Spleen (tissue), 13 donors: ENCODE results near the gene ATF3. TPM values are rescaled to one million over a fixed set of nuclear protein-coding genes. Genes with fewer than 3 reads are reported as not detected.

Source experiments
- DNase-seq: peaks from one replicate; pipeline ENCODE4 v3.0.0-alpha.2; 2020
- H3K27ac ChIP-seq, 8 donors: fragments of 200-600 bp; sonication (generic) in 7 of 8; 1 replicate in 4 of 8; 2 replicates in 4 of 8; pipeline versions ENCODE4 v1.5.0 to v1.8.0; 2016 to 2021; ENCODE audit warnings: inconsistent platforms in 4 of 8, mild to moderate bottlenecking in 4 of 8, moderate library complexity in 1 of 8
- H3K27me3 ChIP-seq, 7 donors: fragments of 200-600 bp; sonication (generic) in 6 of 7; replicated peaks in 1 of 7; 1 replicate in 4 of 7; 2 replicates in 3 of 7; pipeline versions ENCODE4 v1.5.0 to v1.8.0; 2016 to 2021; ENCODE audit warnings: inconsistent platforms in 3 of 7, mild to moderate bottlenecking in 1 of 7
- H3K36me3 ChIP-seq, 6 donors: fragments of 200-600 bp; sonication (generic) in 5 of 6; 1 replicate in 4 of 6; 2 replicates in 2 of 6; pipeline versions ENCODE4 v1.5.0 to v1.8.0; 2016 to 2021; ENCODE audit warnings: inconsistent platforms in 2 of 6
- H3K4me1 ChIP-seq, 6 donors: fragments of 200-600 bp; sonication (generic) in 5 of 6; 1 replicate in 3 of 6; 2 replicates in 3 of 6; pipeline versions ENCODE4 v1.5.0 to v1.8.0; 2016 to 2021; ENCODE audit warnings: inconsistent platforms in 3 of 6
- H3K4me3 ChIP-seq, 8 donors: fragments of 200-600 bp; sonication (generic) in 7 of 8; 1 replicate in 4 of 8; 2 replicates in 4 of 8; pipeline versions ENCODE4 v1.5.0 to v1.8.0; 2016 to 2021; ENCODE audit warnings: inconsistent platforms in 4 of 8, mild to moderate bottlenecking in 4 of 8, moderate library complexity in 2 of 8
- H3K9me3 ChIP-seq, 8 donors: fragments of 200-600 bp; sonication (generic) in 7 of 8; 1 replicate in 4 of 8; 2 replicates in 4 of 8; pipeline versions ENCODE4 v1.5.0 to v1.8.0; 2016 to 2021; ENCODE audit warnings: inconsistent platforms in 4 of 8
- POLR2A ChIP-seq, 3 donors: fragments of 450-650 bp; IDR thresholded peaks; one replicate each; pipeline ENCODE4 v1.5.1; 2017; ENCODE audit warnings: antibody characterized with exemption in 3 of 3, mild to moderate bottlenecking in 1 of 3
- POLR2AphosphoS5 ChIP-seq, 3 donors: sonication (generic); formaldehyde crosslinking; IDR thresholded peaks; one replicate each; pipeline ENCODE4 v1.5.1; 2017; ENCODE audit warnings: antibody characterized with exemption in 3 of 3
- WGBS, 5 donors: extraction: QIAGEN DNeasy Blood & Tissue Kit in 3 of 5; methylation state at CpG; one replicate each; pipeline versions ENCODE4 v1.1.5 to v1.1.7; 2013 to 2018; 5-methylcytosine and 5-hydroxymethylcytosine counted together
- intact Hi-C: fragments of 100-400 bp; cut with DNase I; formaldehyde crosslinking; loops from one replicate; pipeline ENCODE4 v1.15.0; 2023; ENCODE audit warnings: low total_unique reads
- long read RNA-seq, 2 donors: transcript quantifications; one replicate each; lab custom pipeline, GENCODE V29; 2026
- polyA plus RNA-seq, 3 donors: library from polyadenylated mRNA; stranded (reverse); fragments of 200-250 nt; gene quantifications; one replicate each; pipeline ENCODE4 v1.2.1, GENCODE V29; 2013
- total RNA-seq, 7 donors: library from RNA; depleted of rRNA in 3 of 7; stranded (reverse); fragments of >200 nt in 3 of 7; fragmentation: NEBNext Ultra II Directional in 4 of 7; extraction: Animal tissue kit (Norgen Biotek cat#: 25700) in 4 of 7; gene quantifications; one replicate each; pipeline versions ENCODE4 v1.1.0 to v1.2.1, GENCODE V29; 2016 to 2021
- TF ChIP-seq, protein P1 (sequence below), 11 experiments: fragments of 200-600 bp in 7 of 11; fragments of 450-650 bp in 4 of 11; sonication (generic) in 4 of 11; IDR thresholded peaks in 8 of 11; conservative IDR thresholded peaks in 3 of 11; 1 replicate in 7 of 11; 2 replicates in 4 of 11; pipeline versions ENCODE4 v1.4.0 to v1.8.0; 2016 to 2021; ENCODE audit warnings: antibody characterized with exemption in 11 of 11, inconsistent platforms in 4 of 11, mild to moderate bottlenecking in 1 of 11
- donor health status: healthy with polysubstance abuse.
- donor health status: DM: no; HTN: no; CAD: no; lungs with moderate emphysema.
- donor health status: DM: no; HTN: no; CAD: no.
- donor health status: Bipolar disorder and iron deficiency.
- donor health status: healthy.
- donor health status: DM: no; HTN: no; CAD: no.
- donor health status: DM: yes; HTN: yes; CAD: no.

The ATF3 gene, protein sequence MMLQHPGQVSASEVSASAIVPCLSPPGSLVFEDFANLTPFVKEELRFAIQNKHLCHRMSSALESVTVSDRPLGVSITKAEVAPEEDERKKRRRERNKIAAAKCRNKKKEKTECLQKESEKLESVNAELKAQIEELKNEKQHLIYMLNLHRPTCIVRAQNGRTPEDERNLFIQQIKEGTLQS
- total RNA-seq (10 to 100 TPM in 3 of 7 donors, 1 to 10 TPM in 4; 1.4 to 31.8 (median 8.3) TPM), polyA plus RNA-seq (10 to 100 TPM in 1 of 3 donors, 1 to 10 TPM in 2; 2.4 to 10.7 (median 4.5) TPM)
- long read RNA-seq, donor 1, partial matches to known transcripts, result 0 of 3 reads
- long read RNA-seq, donor 1, other reads (novel, unspliced or antisense), result 0 of 3 reads
- long read RNA-seq, donor 2, partial matches to known transcripts, result 0 of 2 reads
- long read RNA-seq, donor 2, other reads (novel, unspliced or antisense), result 0 of 2 reads

DNA sequence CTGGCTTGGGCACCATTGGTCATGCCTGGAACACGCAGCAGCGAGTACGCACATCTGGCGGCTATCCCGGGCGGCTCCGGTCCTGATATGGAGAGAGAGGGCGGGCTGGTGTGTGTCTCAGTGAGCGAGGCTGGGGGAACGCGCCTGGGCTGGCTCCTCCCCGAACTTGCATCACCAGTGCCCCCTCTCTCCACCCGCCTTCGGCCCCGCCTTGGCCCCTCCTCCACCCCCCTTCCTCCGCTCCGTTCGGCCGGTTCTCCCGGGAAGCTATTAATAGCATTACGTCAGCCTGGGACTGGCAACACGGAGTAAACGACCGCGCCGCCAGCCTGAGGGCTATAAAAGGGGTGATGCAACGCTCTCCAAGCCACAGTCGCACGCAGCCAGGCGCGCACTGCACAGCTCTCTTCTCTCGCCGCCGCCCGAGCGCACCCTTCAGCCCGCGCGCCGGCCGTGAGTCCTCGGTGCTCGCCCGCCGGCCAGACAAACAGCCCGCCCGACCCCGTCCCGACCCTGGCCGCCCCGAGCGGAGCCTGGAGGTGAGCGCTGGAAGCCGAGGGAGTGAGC is at the start of gene ATF3:
Gene ATF3, plus strand, starts transcription at position 370 of the 567 bp plus-strand sequence. CDS start 6,261 bp downstream, outside the sequence.
- peak; percentile 93 for DNase-seq
- Histone ChIP-seq H3K36me3 (no peaks in the 10 kb centered on the region), H3K4me1 (peaks cover 14 to 51% (median 35%) of the 10 kb centered on the region in 6 donors), H3K9me3 (no peaks in the 10 kb centered on the region), H3K27me3 (peaks cover 5 to 76% (median 61%) of the 10 kb centered on the region in 7 donors), H3K4me3 (peak within 1 kb of the TSS; percentile 62 to 92 (median 70)), H3K27ac (peak within 1 kb of the TSS; percentile 51 to 93 (median 89))
- TF ChIP-seq POLR2AphosphoS5 (IDR thresholded peaks at IDR 0.05), result peak; percentile 97 to 99 (median 98)
- TF ChIP-seq, protein P1, sequence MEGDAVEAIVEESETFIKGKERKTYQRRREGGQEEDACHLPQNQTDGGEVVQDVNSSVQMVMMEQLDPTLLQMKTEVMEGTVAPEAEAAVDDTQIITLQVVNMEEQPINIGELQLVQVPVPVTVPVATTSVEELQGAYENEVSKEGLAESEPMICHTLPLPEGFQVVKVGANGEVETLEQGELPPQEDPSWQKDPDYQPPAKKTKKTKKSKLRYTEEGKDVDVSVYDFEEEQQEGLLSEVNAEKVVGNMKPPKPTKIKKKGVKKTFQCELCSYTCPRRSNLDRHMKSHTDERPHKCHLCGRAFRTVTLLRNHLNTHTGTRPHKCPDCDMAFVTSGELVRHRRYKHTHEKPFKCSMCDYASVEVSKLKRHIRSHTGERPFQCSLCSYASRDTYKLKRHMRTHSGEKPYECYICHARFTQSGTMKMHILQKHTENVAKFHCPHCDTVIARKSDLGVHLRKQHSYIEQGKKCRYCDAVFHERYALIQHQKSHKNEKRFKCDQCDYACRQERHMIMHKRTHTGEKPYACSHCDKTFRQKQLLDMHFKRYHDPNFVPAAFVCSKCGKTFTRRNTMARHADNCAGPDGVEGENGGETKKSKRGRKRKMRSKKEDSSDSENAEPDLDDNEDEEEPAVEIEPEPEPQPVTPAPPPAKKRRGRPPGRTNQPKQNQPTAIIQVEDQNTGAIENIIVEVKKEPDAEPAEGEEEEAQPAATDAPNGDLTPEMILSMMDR (IDR thresholded peaks at IDR 0.05 in 8 of 11, conservative IDR thresholded peaks at IDR 0.05 in 3 of 11), result no peak
- TF ChIP-seq POLR2A (IDR thresholded peaks at IDR 0.05), result peak; percentile 21 to 92 (median 90)
- intact Hi-C loops, result loop anchor here (10.0 kb wide), 1 partner anchor 54 kb away; no protein-coding TSS in a partner anchor
- WGBS, 5 donors, result 0 to 1% (median 0%) methylated on average over 32 to 54 of the region's 54 CpGs

DNA sequence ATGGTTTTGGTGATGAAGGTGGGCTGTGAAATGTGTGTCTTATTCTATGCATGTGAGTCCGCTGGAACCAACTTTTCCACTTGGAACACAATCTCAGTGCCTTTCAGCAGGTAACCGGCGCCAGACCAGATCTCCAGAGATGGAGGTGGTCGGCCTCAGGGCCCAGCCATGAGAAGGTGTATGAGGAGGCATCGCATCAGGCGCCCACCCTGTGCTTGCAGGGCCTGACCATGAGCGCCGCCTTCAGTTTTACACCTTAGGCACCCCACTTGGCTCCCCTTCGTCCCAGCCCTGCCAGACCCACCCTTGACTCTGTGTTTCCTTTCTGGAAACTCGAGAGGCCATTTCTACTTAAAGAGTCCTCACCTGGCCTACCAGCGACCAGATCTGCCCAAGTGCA is 48.6 kb upstream of the ATF3 start:
- Histone ChIP-seq H3K4me3 (no peak overlapping the region), H3K27me3 (no peaks in the 10 kb centered on the region), H3K27ac (no peak overlapping the region), H3K4me1 (peaks cover 0 to 17% (median 8%) of the 10 kb centered on the region in 6 donors), H3K36me3 (no peaks in the 10 kb centered on the region), H3K9me3 (peaks cover 0 to 9% (median 3%) of the 10 kb centered on the region in 8 donors)
- TF ChIP-seq POLR2AphosphoS5 (IDR thresholded peaks at IDR 0.05) (no peak), POLR2A (IDR thresholded peaks at IDR 0.05) (no peak)
- TF ChIP-seq, protein P1 (IDR thresholded peaks at IDR 0.05 in 8 of 11, conservative IDR thresholded peaks at IDR 0.05 in 3 of 11), result no peak
- intact Hi-C loops, result loop anchor here (10.0 kb wide), 1 partner anchor 45 kb away; the partner anchor contains the start of gene ATF3
- WGBS, 5 donors, result 87 to 95% (median 91%) methylated on average over 11 of the region's 11 CpGs
- DNase-seq, result peak; percentile 82

DNA sequence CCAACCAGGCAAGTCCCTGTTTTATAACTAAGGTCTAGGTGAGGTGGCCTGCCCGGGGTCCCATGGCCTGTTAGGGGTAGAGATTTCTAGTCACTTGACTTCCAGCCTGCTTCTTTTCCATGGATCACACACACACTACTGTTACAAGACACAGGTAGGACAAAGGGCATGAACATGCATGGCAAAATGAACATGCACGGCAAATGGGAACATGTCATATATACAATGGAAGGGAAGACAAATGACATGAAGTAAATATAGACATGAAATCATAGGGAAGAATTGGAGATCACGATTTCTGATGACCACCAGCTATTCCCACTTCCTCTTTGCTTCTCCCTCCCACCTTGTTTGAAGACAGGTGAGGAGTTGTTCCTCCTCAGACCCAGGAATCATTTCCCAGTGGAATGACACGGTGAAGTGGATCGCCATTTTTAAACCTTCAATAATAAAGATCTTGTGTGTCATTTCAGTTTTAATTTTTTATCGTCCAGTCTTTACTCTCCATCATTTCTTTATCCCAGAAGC is 47.6 kb upstream of the ATF3 start:
- Histone ChIP-seq H3K4me3 (no peak overlapping the region), H3K27me3 (no peaks in the 10 kb centered on the region), H3K36me3 (no peaks in the 10 kb centered on the region), H3K27ac (no peak overlapping the region), H3K4me1 (peaks cover 0 to 21% (median 14%) of the 10 kb centered on the region in 6 donors), H3K9me3 (peaks cover 0 to 9% (median 3%) of the 10 kb centered on the region in 8 donors)
- intact Hi-C loops, result no loop called here
- no peak for DNase-seq
- TF ChIP-seq POLR2A (IDR thresholded peaks at IDR 0.05) (no peak), POLR2AphosphoS5 (IDR thresholded peaks at IDR 0.05) (no peak)
- TF ChIP-seq, protein P1 (IDR thresholded peaks at IDR 0.05 in 8 of 11, conservative IDR thresholded peaks at IDR 0.05 in 3 of 11), result no peak
- 75 to 85% (median 79%) methylated on average over 6 of the region's 6 CpGs for whole genome bisulfite sequencing, 5 donors
